ENCODE measurements around the gene GRAMD1A.
"Not testable (repeated sequence)": the region's sequence is repeated elsewhere in the genome, so short reads cannot be mapped to it uniquely, and the experiment has no call there.

The GRAMD1A gene

DNA sequence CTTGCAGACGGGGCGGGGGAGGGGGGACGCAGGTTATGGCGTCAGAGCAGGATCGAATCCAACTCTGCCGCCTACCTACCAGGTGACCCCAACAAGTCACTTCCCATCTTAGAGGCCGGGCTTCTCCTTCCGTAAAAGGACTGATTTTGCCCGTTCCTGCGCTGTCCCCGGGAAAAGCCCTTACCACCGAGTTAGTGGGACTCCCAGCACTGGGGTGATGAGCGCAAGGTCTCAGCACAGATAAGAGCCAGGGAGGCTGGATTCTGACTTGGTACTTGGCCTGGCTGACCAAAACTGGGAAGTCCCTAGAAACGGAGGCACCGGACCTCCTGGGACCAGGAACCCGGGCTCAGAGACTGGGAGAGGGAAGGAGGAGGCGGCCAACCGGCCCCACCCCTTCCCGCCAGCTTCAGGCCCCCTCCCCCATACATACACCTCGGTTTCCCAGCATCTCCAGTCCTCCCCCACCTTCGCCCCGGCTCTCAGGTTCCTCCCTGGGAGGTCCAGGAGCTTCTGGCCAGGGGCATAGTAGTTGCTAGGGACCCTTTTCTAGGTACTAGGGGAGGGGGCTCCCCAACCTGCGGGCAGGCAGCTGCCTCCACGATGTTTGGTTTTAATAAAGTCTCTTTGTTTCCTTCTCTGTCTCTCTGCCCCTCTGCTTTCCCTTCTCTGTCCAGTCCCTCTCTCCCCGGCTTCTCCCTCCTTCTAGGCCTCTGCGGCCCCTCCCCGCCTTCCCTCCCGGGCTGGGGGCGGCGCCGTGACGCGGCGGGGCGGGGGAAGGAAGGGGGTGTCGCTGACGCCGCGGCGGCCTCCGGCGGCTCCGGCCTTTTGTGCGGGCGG is at the start of gene GRAMD1A:
Gene GRAMD1A, plus strand, starts transcription at position 826 of the 840 bp plus-strand sequence. CDS start 156 bp downstream, outside the sequence.
- no peak for DNase-seq

GRCh38 chr19:34953092-34953491 is 47.0 kb upstream of the GRAMD1A start:
- DNase-seq: no peak

GRCh38 chr19:34957830-34958751 is 42.0 kb upstream of the GRAMD1A start:
- DNase-seq: no peak

DNA sequence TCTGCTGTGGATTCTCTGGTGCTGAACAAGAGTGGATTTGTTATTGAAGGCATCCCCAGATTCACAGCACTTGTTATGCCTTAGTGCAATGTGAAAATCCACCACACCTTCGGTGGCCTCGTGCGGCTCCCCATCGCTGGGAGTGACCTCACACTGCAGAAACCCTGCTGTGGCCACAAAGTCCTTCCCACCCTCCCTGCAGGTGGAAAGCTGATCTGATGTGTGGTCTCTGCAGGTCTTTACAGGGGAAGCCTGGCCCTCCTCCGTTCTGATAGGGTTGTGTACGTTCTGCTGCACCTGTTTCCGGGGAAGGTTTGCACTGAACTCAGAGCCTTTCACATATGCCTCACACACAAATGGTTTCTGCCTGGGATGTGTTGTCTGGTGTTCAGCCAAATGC is 41.1 kb upstream of the GRAMD1A start:
- DNase-seq: no peak

GRCh38 chr19:34960103-34960805 is 39.9 kb upstream of the GRAMD1A start:
- DNase-seq: no peak

DNA sequence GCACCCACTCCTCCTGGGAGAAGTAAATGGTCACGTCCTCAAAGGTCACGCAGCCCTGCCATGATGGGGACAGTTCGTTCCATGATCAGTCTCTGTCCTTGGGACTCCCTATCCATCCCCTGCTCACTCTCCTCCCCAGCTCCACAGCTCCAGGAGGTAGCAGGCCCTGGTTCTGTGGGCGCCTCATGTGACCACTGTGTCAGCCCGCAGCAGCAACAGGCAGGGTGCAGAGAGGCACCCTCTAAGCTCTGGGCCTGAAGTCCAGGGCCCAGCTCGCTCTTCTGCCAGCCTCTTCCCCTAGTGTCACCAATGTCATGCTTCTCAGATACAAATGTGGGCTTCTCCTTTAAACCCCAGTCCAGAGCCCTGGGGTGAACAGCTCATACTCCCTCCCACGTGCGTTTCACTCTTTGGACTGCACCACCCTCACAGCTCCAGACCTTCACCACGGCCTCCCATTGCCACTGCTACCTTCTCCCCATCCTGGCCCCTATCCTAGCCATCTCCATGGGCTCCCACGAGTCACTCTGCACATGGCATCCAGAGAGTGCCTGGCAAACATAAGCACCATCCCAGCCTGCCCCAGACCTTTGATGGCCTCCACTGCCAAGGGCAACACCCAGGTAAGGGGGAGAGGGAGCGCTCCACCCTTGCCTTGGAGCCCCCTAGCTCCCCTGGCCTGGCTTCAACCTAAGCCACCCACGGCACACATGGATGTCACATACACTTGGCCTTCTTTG is 39.0 kb upstream of the GRAMD1A start:
- no peak for DNase-seq

DNA sequence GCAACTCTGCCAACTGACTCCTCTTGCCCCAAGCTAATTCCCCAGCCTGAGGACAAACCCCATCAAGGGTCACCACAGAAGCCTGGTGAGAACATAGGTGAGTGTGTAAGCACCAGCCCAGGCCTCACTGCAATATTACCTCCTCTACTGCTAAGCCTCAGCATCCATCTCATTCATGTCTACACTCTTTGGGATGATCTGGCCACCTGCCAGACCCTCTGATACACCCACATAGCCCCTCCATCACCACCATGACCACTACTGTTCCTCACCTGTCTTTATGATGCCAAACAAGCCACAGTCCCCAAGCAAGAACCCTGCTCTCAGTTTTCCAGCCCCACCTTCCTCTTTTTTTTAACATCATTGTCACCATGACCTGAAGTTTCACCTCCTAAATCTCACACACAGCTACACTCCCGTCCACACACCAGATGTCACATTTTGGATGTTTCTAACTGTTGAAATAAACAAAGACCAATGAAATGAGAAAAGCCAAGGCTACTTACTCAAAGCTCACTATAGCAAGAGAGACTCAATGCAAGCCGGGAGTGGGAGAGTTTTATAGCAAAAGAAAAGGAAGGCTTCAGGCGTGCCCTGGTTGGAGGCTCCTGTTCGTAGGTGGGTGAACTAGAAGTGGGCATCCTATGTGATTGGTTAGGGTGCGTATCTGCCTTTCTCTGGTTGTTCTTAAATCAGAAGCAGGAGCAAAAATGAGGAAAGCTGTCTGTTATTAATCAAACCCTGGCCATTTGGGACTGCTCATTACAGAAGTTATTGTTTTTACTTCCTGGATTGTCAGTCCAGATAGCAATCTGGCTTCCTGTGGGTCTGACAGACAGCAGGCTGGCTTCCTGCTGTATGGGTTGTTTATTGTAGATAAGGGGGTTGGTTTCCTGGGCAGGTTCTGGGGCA is 38.1 kb upstream of the GRAMD1A start:
- no peak for DNase-seq

DNA sequence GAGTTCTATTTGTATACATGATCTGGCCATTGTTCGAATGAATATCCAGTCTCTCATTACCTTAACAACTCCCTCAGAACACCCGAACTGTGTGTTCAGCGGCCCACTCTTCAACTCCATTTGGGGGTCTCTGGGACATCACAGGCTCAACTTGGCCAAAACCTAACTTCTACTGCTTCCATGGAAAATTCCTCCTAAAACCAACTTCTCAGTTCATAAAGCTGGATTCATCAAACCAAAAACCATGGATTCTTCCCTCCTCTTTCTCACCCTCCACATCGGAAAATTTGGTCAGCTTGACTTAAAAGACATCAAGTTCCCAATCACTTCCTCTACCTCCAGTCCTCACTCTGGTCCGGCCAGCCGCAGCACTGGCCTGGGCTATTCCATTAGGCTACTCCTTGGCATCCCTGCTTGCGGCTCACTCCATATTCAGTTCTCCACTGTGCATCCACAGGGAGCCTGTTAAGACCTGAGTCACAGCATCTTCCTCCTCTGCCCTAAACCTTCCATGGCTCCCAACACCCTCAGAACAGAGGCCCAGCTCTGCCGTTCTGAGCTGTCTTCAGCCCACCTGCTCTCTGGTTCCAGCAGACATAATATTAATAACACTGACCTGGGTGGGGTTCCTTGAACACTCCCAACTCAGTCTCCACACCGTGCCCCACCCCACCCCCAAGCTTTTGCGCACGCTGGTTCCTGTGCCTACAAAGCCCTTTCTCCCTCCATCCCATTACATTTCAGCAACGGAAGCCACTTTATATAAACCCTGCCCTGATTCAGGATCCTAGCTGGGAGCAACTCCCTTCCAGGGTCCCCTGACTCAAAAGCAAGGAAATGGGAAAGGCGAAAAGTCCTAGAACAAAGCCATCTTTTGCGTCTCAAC is 37.2 kb upstream of the GRAMD1A start:
- no peak for DNase-seq

- DNase-seq: no peak
Measured at GRCh38 chr19:34963573-34964406, 36.3 kb upstream of the GRAMD1A start, which contains the start of gene ZNF792. Gene ZNF792, minus strand, starts transcription at chr19:34964229. Its CDS starts 567 bp downstream, at chr19:34963662.

DNA sequence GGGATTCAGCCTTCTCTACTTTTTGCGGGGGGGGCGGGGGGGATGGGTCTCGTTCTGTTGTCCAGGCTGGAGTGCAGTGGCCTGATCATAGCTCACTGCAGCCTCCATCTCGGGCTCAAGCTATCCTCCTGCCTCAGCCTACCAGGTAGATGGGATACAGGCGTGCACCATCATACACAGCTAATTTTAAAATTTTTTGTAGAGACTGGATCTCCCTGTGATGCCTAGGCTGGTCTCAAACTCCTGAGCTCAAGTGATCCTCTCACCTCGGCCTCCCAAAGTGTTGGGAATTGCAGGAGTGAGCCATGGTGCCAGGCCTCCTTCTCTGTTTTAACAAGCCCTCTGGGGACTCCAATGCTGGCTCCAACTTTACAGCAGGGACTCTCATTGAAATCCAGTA is 35.5 kb upstream of the GRAMD1A start:
- DNase-seq: no peak

DNA sequence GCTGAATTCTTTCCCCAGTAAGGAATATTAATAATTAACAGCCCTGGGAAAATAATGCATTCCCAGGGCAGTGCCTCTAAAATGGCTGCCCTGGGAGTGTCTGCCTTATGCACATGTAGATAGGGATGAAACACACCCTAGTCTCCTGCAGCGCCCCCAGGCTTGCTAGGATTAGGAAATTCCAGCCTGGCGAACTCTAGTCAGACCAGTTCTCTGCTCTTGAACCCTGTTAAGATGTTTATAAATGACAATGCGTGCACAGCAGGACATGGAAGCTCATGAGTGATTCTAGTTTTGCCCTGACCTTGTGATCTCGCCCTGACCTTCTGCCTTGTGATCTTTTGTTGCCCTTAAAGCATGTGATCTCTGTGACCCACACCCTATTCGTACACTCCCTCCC is 34.6 kb upstream of the GRAMD1A start:
- DNase-seq: not testable (repeated sequence)

- DNase-seq: no peak
Measured at GRCh38 chr19:34967551-34967950, 32.6 kb upstream of the GRAMD1A start.

- DNase-seq: no peak
Measured at GRCh38 chr19:34969721-34970120, 30.4 kb upstream of the GRAMD1A start.

DNA sequence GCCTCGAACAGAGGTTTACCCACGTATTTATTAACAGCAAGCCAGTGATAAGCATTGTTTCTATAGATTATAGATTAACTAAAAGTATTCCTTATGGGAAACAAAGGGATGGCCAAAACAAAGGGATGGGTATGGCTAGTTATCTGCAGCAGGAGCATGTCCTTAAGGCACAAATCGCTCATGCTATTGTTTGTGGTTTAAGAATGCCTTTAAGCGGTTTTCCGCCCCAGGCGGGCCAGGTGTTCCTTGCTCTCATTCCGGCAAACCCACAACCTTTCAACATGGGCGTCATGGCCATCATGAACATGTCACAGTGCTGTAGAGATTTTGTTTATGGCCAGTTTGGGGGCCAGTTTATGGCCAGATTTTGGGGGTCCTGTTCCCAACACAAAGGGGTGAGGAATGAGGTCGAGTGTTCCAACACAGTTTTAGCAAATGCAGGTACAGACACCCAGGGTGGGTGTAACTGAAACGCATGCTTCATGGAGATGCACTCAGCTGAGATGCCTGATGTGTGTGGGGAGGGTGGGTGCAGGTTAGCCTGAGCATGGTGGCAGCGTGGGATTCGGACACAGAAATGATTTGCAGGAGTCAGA is 29.8 kb upstream of the GRAMD1A start:
- not testable (repeated sequence) for DNase-seq

DNA sequence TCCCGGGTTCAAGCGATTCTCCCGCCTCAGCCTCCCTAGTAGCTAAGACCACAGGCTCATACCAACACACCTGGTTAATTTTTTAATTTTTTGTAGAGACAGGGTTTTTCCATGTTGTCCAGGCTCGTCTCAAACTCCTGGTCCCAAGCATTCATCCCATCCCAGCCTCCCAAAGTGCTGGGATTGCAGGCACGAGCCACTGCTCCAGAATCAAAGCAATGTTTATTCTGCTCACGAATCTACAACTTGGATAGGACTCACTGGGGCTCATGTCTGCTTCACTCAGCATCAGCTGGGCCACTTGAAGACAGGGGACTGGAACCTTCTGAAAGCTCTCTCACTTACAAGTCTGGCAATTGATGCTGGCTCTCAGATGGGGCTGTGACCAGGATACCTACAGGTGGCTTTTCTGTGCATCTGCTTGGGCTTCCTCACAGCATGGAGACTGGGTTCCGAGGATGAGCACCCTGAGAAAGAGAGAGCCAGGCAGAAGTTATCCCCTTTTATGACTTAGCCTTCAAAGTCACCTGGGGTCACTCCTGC is 27.9 kb upstream of the GRAMD1A start:
- DNase-seq: no peak

- no peak for DNase-seq
Measured at GRCh38 chr19:34974646-34975045, 25.5 kb upstream of the GRAMD1A start.

- no peak for DNase-seq
Measured at GRCh38 chr19:34975056-34975455, 25.1 kb upstream of the GRAMD1A start.

DNA sequence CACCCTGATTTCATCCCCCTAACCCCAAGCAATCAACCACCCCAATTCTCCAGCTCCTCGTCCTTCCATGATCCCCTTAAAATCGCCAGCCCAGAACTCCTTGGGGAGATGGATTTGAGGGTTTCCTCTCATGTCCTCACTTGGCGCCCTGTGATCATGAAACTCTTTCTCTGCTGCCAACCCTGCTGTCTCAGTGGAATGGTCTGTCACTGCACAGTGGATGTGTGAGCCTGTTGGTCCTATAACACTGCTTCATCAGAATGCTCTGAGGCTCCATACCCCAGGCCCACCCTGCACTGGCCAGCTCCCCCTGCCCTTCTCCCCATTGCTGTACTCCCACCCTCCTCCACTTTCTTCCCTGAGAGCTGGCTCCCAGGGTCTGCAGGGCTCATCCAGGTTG is 23.5 kb upstream of the GRAMD1A start:
- no peak for DNase-seq

Data from cortex of kidney (tissue), 1 donor.